ENCODE data around the gene TMC1. TPM values are rescaled to one million over a fixed set of nuclear protein-coding genes. Genes with fewer than 3 reads are reported as not detected.

The TMC1 gene
- total and polyA plus RNA-seq, 8 donors, result 0.33 to 0.73 TPM; not detected in 6

DNA sequence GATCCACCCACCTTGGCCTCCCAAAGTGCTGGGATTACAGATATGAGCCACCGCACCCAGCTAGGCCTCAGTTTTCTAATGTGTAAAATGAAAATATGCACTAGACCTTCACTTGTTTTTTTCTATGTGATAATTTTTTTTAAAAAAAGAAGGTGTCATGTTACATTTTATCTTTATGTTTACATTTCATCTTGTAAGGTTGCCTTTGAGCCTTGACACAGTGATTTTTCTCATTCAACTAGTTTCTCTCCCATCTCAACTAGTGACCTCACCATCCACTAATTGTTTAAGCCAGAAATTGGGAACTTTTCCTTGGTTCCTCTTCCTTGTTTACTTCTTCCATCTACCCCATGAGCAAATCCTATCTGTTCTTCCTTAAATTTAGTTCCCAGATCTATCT, 21.5 kb downstream of the TMC1 start:
- no peak for DNase-seq
- Histone ChIP-seq H3K4me1 (peaks cover 0 to 11% (median 0%) of the 10 kb centered on the region in 4 donors), H3K36me3 (no peaks in the 10 kb centered on the region), H3K27me3 (no peaks in the 10 kb centered on the region), H3K9me3 (no peaks in the 10 kb centered on the region), H3K4me3 (no peak overlapping the region), H3K27ac (no peak overlapping the region)
- 91 to 100% (median 96%) methylated on average over 1 of the region's 1 CpG for WGBS, 5 donors
- no peak for TF ChIP-seq POLR2AphosphoS5 (IDR thresholded peaks at IDR 0.05)
- TF ChIP-seq POLR2A (IDR thresholded peaks at IDR 0.05), result no peak
- TF ChIP-seq, protein P1, sequence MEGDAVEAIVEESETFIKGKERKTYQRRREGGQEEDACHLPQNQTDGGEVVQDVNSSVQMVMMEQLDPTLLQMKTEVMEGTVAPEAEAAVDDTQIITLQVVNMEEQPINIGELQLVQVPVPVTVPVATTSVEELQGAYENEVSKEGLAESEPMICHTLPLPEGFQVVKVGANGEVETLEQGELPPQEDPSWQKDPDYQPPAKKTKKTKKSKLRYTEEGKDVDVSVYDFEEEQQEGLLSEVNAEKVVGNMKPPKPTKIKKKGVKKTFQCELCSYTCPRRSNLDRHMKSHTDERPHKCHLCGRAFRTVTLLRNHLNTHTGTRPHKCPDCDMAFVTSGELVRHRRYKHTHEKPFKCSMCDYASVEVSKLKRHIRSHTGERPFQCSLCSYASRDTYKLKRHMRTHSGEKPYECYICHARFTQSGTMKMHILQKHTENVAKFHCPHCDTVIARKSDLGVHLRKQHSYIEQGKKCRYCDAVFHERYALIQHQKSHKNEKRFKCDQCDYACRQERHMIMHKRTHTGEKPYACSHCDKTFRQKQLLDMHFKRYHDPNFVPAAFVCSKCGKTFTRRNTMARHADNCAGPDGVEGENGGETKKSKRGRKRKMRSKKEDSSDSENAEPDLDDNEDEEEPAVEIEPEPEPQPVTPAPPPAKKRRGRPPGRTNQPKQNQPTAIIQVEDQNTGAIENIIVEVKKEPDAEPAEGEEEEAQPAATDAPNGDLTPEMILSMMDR (IDR thresholded peaks at IDR 0.05), result no peak
- no peak for TF ChIP-seq EP300 (IDR thresholded peaks at IDR 0.05)
- intact Hi-C loops (cut with DNase I; ENCODE audit: low total_unique reads), result no loop called here

DNA sequence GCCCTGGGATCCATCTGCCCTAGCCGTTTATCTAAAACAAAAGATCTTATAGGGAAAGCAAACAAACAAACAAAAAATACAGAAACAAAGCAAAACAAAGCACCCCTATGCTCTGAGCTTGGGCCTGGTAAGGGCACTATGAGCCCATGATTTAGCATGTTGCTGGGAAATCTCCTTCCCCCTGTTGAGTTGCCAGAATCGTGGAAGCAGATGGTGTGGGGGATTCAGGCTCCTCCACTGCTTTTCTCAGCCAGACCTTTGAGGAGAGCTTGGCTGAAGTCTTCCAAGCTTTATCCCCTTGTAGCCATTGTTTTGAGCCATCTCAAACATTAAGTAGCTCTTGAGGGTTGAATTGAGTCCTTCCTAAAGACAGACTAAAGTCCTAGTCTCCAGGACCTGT, 29.9 kb downstream of the TMC1 start:
- TF ChIP-seq POLR2AphosphoS5 (IDR thresholded peaks at IDR 0.05) (no peak), POLR2A (IDR thresholded peaks at IDR 0.05) (no peak), EP300 (IDR thresholded peaks at IDR 0.05) (no peak)
- TF ChIP-seq, protein P1 (IDR thresholded peaks at IDR 0.05), result no peak
- intact Hi-C loops (cut with DNase I; ENCODE audit: low total_unique reads), result no loop called here

DNA sequence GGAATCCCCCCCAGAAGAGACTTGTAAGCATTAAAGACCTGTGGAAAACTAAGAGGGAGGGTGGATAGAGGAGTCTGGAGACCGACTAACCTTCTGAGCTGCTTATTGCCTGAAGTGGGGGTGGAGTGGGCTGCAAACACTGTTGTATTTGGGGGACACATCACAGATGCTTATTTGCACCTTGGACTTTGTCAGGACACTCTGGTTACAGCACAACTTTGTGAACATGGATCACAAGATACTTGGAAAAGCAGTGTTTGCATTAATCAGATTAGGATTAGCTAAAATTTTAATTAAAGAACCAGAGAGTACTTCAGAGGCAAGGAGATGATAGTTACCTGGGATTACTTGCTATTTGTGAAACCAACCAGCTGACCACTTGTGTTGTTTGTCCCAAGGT, 30.9 kb downstream of the TMC1 start:
- H3K4me1 ChIP-seq, result peaks cover 0 to 19% (median 10%) of the 10 kb centered on the region in 4 donors
- H3K27ac ChIP-seq, result no peak overlapping the region
- H3K36me3 ChIP-seq, result no peaks in the 10 kb centered on the region
- H3K4me3 ChIP-seq, result no peak overlapping the region
- 43 to 84% (median 57%) methylated on average over 1 of the region's 1 CpG for WGBS, 5 donors
- intact Hi-C loops (cut with DNase I; ENCODE audit: low total_unique reads), result no loop called here
- H3K9me3 ChIP-seq, result no peaks in the 10 kb centered on the region
- TF ChIP-seq EP300 (IDR thresholded peaks at IDR 0.05) (no peak), POLR2AphosphoS5 (IDR thresholded peaks at IDR 0.05) (no peak), POLR2A (IDR thresholded peaks at IDR 0.05) (no peak)
- TF ChIP-seq, protein P1 (IDR thresholded peaks at IDR 0.05), result no peak
- no peak for DNase-seq
- no peaks in the 10 kb centered on the region for H3K27me3 ChIP-seq

More for the DNA sequence above, 29.9 kb downstream of the TMC1 start:
- DNase-seq, result no peak
- Histone ChIP-seq H3K36me3 (no peaks in the 10 kb centered on the region), H3K4me1 (peaks cover 0 to 19% (median 10%) of the 10 kb centered on the region in 4 donors), H3K27ac (no peak overlapping the region), H3K4me3 (no peak overlapping the region), H3K9me3 (no peaks in the 10 kb centered on the region), H3K27me3 (no peaks in the 10 kb centered on the region)
- WGBS, 5 donors, result 71 to 86% (median 81%) methylated on average over 2 of the region's 2 CpGs

DNA sequence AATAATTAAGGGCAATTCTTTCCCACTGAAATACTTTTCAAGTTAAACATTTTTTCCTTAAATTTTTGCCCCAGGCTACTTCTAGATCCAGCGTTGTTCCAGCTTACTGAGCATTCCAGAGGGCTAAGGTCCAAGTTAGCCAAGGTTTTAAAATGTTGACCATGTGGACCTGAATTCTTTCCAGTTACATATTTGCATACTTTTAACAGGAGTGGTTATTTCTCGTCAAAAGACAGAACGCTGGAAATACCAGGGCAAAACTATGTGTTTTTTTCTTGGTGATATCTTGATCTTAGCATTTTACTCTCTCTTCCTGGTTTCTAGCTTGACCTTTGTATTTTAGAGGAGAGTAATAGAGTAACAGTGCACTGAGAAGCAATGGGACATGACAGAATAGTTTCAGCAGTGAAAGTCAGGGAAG, 32.8 kb downstream of the TMC1 start:
- peaks cover 0 to 19% (median 10%) of the 10 kb centered on the region in 4 donors for H3K4me1 ChIP-seq
- no peaks in the 10 kb centered on the region for H3K9me3 ChIP-seq
- DNase-seq, result peak in 1 of 2 donors; percentile 51
- intact Hi-C loops (cut with DNase I; ENCODE audit: low total_unique reads), result no loop called here
- no peaks in the 10 kb centered on the region for H3K36me3 ChIP-seq
- 13 to 33% (median 18%) methylated on average over 3 of the region's 3 CpGs for WGBS, 5 donors
- no peaks in the 10 kb centered on the region for H3K27me3 ChIP-seq
- TF ChIP-seq POLR2A (IDR thresholded peaks at IDR 0.05) (no peak), POLR2AphosphoS5 (IDR thresholded peaks at IDR 0.05) (no peak), EP300 (IDR thresholded peaks at IDR 0.05) (no peak)
- TF ChIP-seq, protein P1 (IDR thresholded peaks at IDR 0.05), result no peak
- peak overlapping the region in 4 of 5 donors; percentile 15 to 49 (median 27) for H3K27ac ChIP-seq
- no peak overlapping the region for H3K4me3 ChIP-seq

Data from stomach (tissue), 9 donors.